Measurements from ENCODE around the gene FBXO8.
"Not testable (repeated sequence)": the region's sequence is repeated elsewhere in the genome, so short reads cannot be mapped to it uniquely, and the experiment has no call there.

The FBXO8 gene

GRCh38 chr4:174312993-174313392 is 29.5 kb upstream of the FBXO8 start:
- H3K27me3 Mint-ChIP-seq (ENCODE audit: low read depth, poor library complexity) = no peaks in the 10 kb centered on the region
- peaks cover 24% of the 10 kb centered on the region for H3K36me3 Mint-ChIP-seq (ENCODE audit: low read depth)
- H3K9me3 Mint-ChIP-seq = no peaks in the 10 kb centered on the region
- no peak for DNase-seq
- no peak for TF ChIP-seq CTCF (IDR thresholded peaks at IDR 0.05)
- H3K4me1 Mint-ChIP-seq = peaks cover 4% of the 10 kb centered on the region
- H3K4me3 Mint-ChIP-seq = no peak overlapping the region
- peak overlapping the region; percentile 1 for H3K27ac Mint-ChIP-seq

- Mint-ChIP-seq H3K36me3 (ENCODE audit: low read depth) (peaks cover 24% of the 10 kb centered on the region), H3K4me3 (no peak overlapping the region), H3K27me3 (ENCODE audit: low read depth, poor library complexity) (no peaks in the 10 kb centered on the region), H3K27ac (no peak overlapping the region), H3K4me1 (no peaks in the 10 kb centered on the region), H3K9me3 (no peaks in the 10 kb centered on the region)
- no peak for TF ChIP-seq CTCF (IDR thresholded peaks at IDR 0.05)
- no peak for DNase-seq
Observed at GRCh38 chr4:174307694-174308093, 24.2 kb upstream of the FBXO8 start.

- H3K27me3 Mint-ChIP-seq (ENCODE audit: low read depth, poor library complexity) = no peaks in the 10 kb centered on the region
- TF ChIP-seq CTCF (IDR thresholded peaks at IDR 0.05) = no peak
- no peak overlapping the region for H3K4me3 Mint-ChIP-seq
- H3K4me1 Mint-ChIP-seq = no peaks in the 10 kb centered on the region
- peaks cover 22% of the 10 kb centered on the region for H3K36me3 Mint-ChIP-seq (ENCODE audit: low read depth)
- H3K27ac Mint-ChIP-seq = no peak overlapping the region
- no peaks in the 10 kb centered on the region for H3K9me3 Mint-ChIP-seq
- no peak for DNase-seq
Observed at GRCh38 chr4:174305961-174306360, 22.5 kb upstream of the FBXO8 start.

- Mint-ChIP-seq H3K4me1 (no peaks in the 10 kb centered on the region), H3K36me3 (ENCODE audit: low read depth) (peaks cover 31% of the 10 kb centered on the region)
Observed at GRCh38 chr4:174304664-174305063, 21.2 kb upstream of the FBXO8 start.

GRCh38 chr4:174303687-174304086 is 20.2 kb upstream of the FBXO8 start:
- H3K4me3 Mint-ChIP-seq = no peak overlapping the region
- no peaks in the 10 kb centered on the region for H3K4me1 Mint-ChIP-seq
- DNase-seq = no peak

More at GRCh38 chr4:174304664-174305063, 21.2 kb upstream of the FBXO8 start:
- Mint-ChIP-seq H3K4me3 (no peak overlapping the region), H3K27ac (no peak overlapping the region), H3K9me3 (no peaks in the 10 kb centered on the region), H3K27me3 (ENCODE audit: low read depth, poor library complexity) (no peaks in the 10 kb centered on the region)
- DNase-seq = no peak
- no peak for TF ChIP-seq CTCF (IDR thresholded peaks at IDR 0.05)

GRCh38 chr4:174295142-174295541 is 11.7 kb upstream of the FBXO8 start:
- H3K4me1 Mint-ChIP-seq; H3K4me3 Mint-ChIP-seq; H3K27ac Mint-ChIP-seq; DNase-seq; H3K27me3 Mint-ChIP-seq (ENCODE audit: low read depth, poor library complexity): not testable (repeated sequence)
- peaks cover 80% of the 10 kb centered on the region for H3K36me3 Mint-ChIP-seq (ENCODE audit: low read depth)
- H3K9me3 Mint-ChIP-seq = peaks cover 57% of the 10 kb centered on the region

More at GRCh38 chr4:174303687-174304086, 20.2 kb upstream of the FBXO8 start:
- Mint-ChIP-seq H3K27me3 (ENCODE audit: low read depth, poor library complexity) (no peaks in the 10 kb centered on the region), H3K9me3 (no peaks in the 10 kb centered on the region), H3K27ac (no peak overlapping the region), H3K36me3 (ENCODE audit: low read depth) (peaks cover 32% of the 10 kb centered on the region)
- no peak for TF ChIP-seq CTCF (IDR thresholded peaks at IDR 0.05)

GRCh38 chr4:174294641-174295040 is 11.2 kb upstream of the FBXO8 start:
- Mint-ChIP-seq H3K36me3 (ENCODE audit: low read depth) (peaks cover 80% of the 10 kb centered on the region), H3K9me3 (peaks cover 62% of the 10 kb centered on the region)
- H3K4me1 Mint-ChIP-seq; H3K27ac Mint-ChIP-seq; DNase-seq; H3K4me3 Mint-ChIP-seq; H3K27me3 Mint-ChIP-seq (ENCODE audit: low read depth, poor library complexity): not testable (repeated sequence)

All from nephron progenitor cell (in vitro differentiated cells).